AG09309 (cell line): ENCODE data around the gene BIRC2.
A peak's percentile ranks its signal among the peaks of the same experiment; 100 is the strongest.

ENCODE experiments used
- DNase-seq: peaks from one replicate; pipeline ENCODE4 v3.0.0-alpha.2; 2010; ENCODE audit warnings: low read depth
- H3K4me3 ChIP-seq: 2 replicates; pipeline ENCODE4 v1.5.1; 2011; ENCODE audit warnings: mild to moderate bottlenecking, low read depth, low read length, moderate library complexity; ENCODE audit not compliant: control insufficient read depth
- TF ChIP-seq, protein P1 (sequence below): IDR thresholded peaks from 2 replicates; pipeline ENCODE4 v1.5.1; 2011; ENCODE audit warnings: mild to moderate bottlenecking, low read depth, low read length, inconsistent platforms; ENCODE audit not compliant: insufficient read depth, control insufficient read depth; ENCODE audit errors: missing control alignments

Gene BIRC2

DNA sequence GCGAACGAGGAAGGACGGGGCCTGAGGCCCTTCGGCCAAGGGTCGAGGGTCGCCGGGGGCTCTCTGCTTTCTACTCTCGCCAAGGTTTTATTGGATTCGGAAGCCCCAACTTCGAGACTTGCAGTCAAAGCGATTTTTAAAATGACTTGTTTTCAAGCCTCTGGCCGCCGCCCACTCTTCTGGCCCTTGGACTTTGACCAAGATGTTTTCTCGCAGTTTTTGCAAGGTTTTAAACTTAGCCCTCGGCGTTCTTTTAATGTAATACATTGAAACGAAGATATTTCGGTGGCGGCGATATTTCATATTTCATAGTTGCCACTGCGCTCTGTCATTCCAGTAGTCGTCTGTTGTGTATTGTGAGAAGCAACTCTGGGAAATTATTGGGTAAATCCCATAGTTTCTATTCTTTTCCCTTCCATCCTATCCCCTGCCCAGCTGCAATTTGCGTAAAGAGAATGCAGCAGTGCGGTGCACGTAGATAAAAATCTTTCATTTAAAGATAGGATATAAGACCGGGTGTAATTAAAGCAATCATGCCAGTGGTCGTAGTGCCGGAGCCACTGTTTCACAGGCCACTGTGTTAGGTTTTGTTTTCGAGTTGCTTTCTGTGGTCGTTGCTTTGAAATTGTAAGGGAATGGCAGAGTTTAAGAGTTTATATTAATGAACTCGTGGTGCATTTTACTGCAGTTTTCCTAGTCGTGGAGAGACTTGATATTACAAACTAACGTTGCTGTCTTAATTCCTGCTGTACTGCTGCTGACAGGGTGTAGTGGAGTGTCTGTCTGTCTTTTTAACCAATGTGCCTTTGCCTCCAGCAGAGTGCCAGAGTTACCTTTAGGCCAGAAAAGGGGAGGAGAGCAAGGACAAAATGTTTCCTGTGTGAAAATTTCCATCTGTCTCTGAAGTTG lies 702 bp downstream of the BIRC2 start:
- no peak for DNase-seq
- TF ChIP-seq, protein P1, sequence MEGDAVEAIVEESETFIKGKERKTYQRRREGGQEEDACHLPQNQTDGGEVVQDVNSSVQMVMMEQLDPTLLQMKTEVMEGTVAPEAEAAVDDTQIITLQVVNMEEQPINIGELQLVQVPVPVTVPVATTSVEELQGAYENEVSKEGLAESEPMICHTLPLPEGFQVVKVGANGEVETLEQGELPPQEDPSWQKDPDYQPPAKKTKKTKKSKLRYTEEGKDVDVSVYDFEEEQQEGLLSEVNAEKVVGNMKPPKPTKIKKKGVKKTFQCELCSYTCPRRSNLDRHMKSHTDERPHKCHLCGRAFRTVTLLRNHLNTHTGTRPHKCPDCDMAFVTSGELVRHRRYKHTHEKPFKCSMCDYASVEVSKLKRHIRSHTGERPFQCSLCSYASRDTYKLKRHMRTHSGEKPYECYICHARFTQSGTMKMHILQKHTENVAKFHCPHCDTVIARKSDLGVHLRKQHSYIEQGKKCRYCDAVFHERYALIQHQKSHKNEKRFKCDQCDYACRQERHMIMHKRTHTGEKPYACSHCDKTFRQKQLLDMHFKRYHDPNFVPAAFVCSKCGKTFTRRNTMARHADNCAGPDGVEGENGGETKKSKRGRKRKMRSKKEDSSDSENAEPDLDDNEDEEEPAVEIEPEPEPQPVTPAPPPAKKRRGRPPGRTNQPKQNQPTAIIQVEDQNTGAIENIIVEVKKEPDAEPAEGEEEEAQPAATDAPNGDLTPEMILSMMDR, result no peak
- peak overlapping the region; percentile 57 for H3K4me3 ChIP-seq

GRCh38 chr11:102357116-102357515 lies 10.1 kb downstream of the BIRC2 start:
- H3K4me3 ChIP-seq, result no peak overlapping the region
- no peak for DNase-seq
- TF ChIP-seq, protein P1, result no peak

- H3K4me3 ChIP-seq, result no peak overlapping the region
- TF ChIP-seq, protein P1, result no peak
- DNase-seq, result no peak
These were observed 12.4 kb downstream of the BIRC2 start for GRCh38 chr11:102359372-102359771.

- TF ChIP-seq, protein P1, result no peak
- no peak overlapping the region for H3K4me3 ChIP-seq
- no peak for DNase-seq
These were observed 13.7 kb downstream of the BIRC2 start for GRCh38 chr11:102360681-102361080.

GRCh38 chr11:102361086-102362031 lies 14.3 kb downstream of the BIRC2 start:
- no peak overlapping the region for H3K4me3 ChIP-seq
- no peak for DNase-seq
- TF ChIP-seq, protein P1, result no peak

- H3K4me3 ChIP-seq, result no peak overlapping the region
- no peak for DNase-seq
- TF ChIP-seq, protein P1, result no peak
These were observed 18.0 kb downstream of the BIRC2 start for GRCh38 chr11:102364991-102365390.
